ENCODE results near the gene AKR1E2.

AKR1E2 gene

GRCh38 chr10:4843525-4844180, 17.6 kb downstream of the AKR1E2 start:
- no peak for DNase-seq (ENCODE audit: low read depth in 2 of 2, low spot score in 1 of 2)

- no peak for DNase-seq (ENCODE audit: low read depth in 2 of 2, low spot score in 1 of 2)
Measured at GRCh38 chr10:4844864-4845263, 18.9 kb downstream of the AKR1E2 start.

DNA sequence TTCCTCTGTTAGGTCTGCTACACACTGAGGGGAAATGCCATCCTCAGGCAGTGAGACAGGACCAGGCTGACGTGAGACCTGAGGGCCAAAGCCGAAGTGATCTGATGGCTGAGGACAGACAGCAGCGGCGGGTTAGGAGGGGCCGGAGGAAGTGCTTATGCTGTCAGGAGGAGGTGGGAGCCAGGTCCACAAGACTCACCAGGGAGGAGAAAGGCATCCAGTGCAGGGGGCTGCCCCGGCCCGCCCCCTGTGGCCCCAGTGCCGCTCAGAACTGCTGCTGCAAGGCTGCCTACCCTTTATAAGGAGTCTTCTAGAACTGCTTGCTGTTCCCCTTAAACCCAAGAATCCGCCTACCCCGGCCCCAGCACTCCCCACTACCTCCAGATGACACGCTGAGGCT, 19.8 kb downstream of the AKR1E2 start:
- DNase-seq (ENCODE audit: low read depth in 2 of 2, low spot score in 1 of 2): no peak

DNA sequence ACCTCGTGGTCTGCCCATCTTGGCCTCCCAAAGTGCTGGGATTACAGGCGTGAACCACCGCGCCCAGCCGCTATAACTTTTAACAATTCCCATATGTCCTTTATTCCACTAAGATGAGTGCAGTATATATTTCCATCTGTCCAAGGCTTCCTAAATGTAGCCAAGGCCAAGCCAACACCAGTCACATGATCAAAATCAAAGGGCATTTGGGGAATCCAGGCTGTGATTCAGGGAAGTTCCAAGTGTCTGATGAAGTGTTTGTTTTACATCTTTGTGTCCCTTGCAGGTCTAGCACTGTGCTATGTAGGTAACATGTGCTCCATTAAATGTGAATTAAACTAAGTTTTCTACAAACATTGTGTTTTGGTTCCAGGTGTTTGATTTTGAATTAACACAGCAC, 20.8 kb downstream of the AKR1E2 start:
- no peak for DNase-seq (ENCODE audit: low read depth in 2 of 2, low spot score in 1 of 2)

DNA sequence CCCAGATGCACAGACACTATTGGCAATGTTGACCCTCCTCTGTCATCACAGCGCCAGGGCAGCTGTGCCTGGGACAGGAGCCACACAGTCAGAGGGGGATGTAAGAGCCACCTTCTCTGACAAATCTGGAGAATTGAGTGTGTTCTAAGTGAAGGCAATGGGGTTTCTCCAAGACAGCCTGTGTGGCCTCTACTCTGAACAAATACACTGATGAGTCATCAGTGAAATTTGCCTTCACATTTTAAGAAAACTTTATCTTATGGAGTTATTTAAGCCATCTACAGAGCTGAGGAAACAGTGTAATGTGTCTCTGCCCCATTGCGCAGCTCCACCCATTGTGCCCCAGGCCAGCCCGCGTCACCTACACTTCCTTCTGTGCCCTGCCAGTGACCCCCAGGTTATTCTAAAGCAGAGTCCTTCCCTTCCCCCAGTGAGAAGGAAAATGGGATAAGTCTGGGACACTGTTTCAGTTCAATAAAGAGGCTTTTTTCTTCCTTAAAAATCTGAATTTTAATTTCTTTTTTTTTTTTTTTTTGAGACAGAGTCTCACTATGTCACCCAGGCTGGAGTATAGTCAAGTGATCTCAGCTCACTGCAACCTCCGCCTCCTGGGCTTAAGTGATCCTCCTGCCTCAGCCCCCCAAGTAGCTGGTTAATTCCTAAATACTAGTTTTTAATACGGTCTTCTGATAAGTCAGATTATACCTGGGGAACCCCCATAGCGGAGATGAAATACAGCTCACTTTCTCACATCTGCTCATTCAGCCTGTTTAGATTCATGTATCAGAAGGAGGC, 21.8 kb downstream of the AKR1E2 start:
- DNase-seq (ENCODE audit: low read depth in 2 of 2, low spot score in 1 of 2): no peak

DNA sequence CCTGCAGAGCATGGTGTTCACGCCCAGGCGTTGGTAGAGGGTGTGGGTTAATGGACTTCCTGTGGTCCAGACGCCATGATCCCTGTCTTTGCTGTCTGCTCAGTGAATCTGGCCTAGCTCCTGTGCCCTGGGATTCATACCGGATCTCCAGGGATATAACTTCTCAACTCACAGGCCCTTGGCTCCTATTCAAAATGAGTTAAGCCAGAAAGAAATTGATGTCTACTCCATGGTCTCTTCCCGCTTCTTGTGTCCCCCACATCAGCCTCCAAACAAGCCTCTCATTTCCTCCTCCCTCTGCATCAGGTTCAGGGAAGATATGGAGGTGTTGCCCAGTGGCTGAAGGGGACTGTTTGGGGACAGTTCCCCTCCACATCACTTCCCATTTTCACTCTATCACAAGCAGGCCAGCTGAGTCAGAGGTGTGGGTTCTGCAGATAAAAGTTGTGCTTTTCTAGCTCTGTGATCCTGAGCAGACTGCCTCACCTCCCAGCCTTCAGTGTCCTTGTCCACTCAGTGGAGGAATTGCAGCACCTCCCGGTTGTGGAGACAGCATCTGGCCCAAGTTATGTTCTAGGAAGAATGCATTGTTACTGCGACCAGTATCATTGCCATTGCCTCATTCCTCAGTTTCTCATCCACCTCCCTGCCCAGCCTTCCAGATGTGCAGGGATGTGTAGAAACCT, 22.5 kb downstream of the AKR1E2 start:
- no peak for DNase-seq (ENCODE audit: low read depth in 2 of 2, low spot score in 1 of 2)

DNA sequence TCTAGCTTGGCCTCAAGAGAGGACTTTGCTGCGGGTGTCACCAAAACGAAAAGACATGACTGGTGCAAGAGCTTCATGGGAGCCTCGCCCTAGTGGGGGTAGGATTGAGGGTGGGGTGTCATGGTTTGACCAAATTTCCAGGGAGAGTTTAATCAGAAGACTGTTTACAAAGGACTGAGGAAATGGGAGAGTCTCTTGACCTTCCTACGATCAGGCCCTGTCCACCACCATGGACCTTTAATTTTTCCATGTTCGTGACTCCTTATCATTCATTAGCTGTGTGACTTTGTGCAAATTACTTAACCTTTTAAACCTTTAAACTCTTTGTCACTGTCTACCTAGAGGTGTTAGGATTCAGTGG, 23.0 kb downstream of the AKR1E2 start:
- DNase-seq (ENCODE audit: low read depth in 2 of 2, low spot score in 1 of 2): no peak

GRCh38 chr10:4849555-4850242, 23.7 kb downstream of the AKR1E2 start:
- DNase-seq (ENCODE audit: low read depth in 2 of 2, low spot score in 1 of 2): peak; percentile 50 to 71

DNA sequence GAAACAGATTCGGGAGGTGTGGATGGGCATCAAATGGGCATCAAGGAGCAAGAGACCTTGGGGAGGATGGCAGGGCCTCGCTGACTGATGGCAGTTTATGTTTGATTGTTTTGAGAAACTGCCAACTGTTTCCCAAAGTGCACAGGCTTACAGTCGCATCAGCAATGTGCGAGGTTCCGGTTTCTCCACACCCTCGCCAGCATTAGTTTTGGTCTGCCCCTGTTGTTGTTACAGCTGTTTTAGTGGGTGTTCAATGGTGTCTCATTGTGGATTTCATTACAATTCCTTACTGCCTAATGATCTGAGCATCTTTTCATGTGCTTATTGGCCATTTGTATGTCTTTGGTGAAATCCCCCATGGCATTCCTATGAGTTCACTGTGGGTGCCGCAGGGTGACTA, 24.4 kb downstream of the AKR1E2 start:
- no peak for DNase-seq (ENCODE audit: low read depth in 2 of 2, low spot score in 1 of 2)

- DNase-seq (ENCODE audit: low read depth in 2 of 2, low spot score in 1 of 2): no peak
Measured at GRCh38 chr10:4851176-4851575, 25.2 kb downstream of the AKR1E2 start.

DNA sequence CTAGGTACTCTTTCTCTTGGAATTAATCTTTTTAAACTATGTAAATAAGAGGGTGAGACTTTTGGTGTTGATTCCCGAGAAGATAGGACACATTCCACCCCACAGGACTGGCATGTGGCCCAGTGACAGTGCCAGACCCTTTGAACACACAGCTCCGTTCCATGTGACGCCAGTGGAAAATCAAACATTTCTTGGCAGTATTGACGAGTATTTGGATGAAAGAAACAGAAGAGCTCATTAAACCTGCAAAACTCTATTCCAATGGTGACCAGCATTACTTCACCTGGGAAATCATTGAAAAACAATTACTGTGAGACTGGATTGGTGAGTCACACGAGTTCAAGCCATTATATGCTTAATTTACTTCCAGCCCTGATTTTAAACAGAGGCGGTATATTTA, 25.8 kb downstream of the AKR1E2 start:
- no peak for DNase-seq (ENCODE audit: low read depth in 2 of 2, low spot score in 1 of 2)

GRCh38 chr10:4865945-4866661, 40.1 kb downstream of the AKR1E2 start:
- DNase-seq (ENCODE audit: low read depth in 2 of 2, low spot score in 1 of 2): no peak

- DNase-seq (ENCODE audit: low read depth in 2 of 2, low spot score in 1 of 2): no peak
Measured at GRCh38 chr10:4867109-4867519, 41.1 kb downstream of the AKR1E2 start.

DNA sequence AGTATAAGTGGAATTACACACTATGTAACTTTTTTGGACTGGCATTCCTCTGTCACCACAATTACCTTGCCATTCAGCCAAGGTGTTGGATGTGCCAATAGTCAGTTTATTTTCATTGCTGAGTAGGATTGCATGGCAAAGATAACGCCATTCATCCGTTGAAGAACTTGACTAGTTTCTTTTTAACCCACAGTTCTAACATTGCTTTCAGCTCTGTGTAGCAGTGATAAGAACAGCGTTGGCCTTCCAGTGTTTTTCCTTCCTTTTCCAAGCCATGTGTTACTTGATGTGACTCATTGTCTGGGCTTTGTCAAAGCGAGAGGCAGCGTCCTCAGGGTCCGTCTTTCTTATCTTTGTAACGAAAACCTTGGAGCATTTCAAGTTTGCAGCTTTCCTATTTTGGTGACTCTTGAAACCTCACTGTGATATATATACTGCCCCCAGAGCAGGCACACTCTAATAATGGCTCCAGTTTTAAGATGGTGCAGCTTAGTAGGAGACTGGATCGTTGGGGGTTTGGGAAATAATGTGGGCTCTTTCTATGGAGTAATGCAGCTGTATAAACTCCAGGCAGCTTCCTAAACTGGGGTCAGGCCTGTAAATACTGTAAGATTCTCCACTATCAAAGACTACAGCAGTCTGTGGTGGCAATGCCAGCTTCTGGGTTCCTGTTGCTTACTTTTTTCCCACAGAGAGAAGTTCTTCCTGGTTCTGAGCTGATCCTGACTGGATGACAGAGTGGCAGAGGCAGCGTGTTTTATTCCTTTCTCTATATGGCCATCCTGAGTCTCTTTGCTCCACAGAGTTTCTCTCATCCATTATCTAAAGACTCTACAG, 41.7 kb downstream of the AKR1E2 start:
- DNase-seq (ENCODE audit: low read depth in 2 of 2, low spot score in 1 of 2): no peak

- DNase-seq (ENCODE audit: low read depth in 2 of 2, low spot score in 1 of 2): no peak
Measured at GRCh38 chr10:4868357-4868657, 42.3 kb downstream of the AKR1E2 start.

GRCh38 chr10:4882704-4883078, 56.7 kb downstream of the AKR1E2 start:
- DNase-seq (ENCODE audit: low read depth in 2 of 2, low spot score in 1 of 2): no peak

DNA sequence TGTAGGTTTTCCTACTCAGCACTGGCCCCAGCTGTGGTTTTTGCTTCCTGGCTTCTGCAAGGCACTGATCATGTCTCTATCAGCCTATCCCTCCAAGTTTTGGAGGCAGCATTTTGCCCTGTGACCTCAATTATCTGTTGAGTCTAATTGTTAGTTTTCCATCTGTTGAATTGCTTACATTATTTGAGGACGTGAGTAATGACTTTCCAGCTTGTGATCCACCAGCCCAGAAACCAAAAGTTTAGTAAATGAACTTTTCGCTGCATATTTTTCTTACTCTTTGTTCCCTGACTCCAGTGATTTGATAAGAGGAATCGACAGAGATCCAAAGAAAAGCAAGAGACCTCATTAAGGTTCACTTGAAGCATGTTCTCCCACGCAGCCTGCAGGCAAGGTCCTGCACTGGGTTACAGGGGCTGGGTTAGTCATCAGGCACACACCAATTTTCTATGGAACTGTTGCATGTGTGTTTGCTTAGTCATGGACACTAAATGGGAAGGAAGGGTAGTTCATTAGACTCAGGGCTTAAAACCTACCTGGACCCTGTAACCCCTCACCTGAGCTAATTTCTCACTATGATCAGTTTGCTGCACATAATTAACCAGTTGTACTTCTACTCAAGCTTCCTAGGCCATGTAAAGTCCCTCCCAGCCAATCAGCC, 57.2 kb downstream of the AKR1E2 start:
- DNase-seq (ENCODE audit: low read depth in 2 of 2, low spot score in 1 of 2): no peak

DNA sequence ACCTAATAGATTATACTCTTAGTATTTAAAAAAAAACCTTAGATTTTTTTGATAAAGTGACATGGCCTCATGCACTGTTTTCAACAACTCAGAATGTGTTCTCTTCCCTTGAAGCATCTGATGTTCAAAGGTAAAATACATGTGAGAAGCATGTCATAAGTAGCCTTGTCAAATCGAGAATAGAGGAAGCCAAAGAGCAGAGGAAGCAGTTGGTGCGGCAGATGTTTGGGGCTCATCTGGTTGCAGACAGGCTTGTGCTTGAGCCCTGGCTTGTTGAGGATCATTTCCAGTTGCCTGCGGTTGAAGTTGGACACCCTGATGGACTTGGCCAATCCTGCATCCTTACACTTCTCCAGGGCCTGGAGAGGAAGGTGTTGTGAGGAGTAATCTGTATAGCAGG, 59.2 kb downstream of the AKR1E2 start:
- DNase-seq (ENCODE audit: low read depth in 2 of 2, low spot score in 1 of 2): no peak

GRCh38 chr10:4887501-4887900, 61.5 kb downstream of the AKR1E2 start:
- no peak for DNase-seq (ENCODE audit: low read depth in 2 of 2, low spot score in 1 of 2)

DNA sequence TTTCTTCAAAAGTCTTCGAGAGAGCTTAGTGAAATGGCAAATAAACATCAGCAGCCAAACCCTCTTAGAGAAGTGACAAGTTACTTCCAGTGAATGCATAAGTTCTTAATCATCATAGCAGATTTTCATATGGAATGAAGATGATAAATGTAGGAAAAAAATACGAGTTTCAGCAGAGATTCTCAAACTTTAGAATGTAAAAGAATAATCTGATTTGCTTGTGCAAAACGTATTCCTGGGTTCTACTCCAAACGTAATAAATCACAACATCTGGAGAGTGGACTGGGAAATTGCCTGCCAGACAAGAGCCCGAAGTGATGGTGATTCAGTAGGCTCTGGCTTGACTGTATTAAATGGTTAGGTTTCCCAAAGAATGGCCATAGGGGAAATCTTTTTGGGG, 62.2 kb downstream of the AKR1E2 start:
- DNase-seq (ENCODE audit: low read depth in 2 of 2, low spot score in 1 of 2): no peak
